Astrocyte (in vitro differentiated cells and primary cell): ENCODE measurements around the gene CCDC158. TPM values are rescaled to one million over a fixed set of nuclear protein-coding genes. Genes with fewer than 3 reads are reported as not detected.

Source experiments
- DNase-seq: peaks from one replicate; pipeline ENCODE4 v3.0.0-alpha.2; 2010; ENCODE audit warnings: low read depth
- FAIRE-seq: peaks from 2 replicates; lab custom pipeline; 2011; peaks lifted over from hg19 to GRCh38; lab: Jason Lieb, UNC
- H2AFZ ChIP-seq: 2 replicates; pipeline ENCODE4 v1.6.0; 2012; ENCODE audit warnings: low read depth, low read length, inconsistent platforms
- H3K27ac ChIP-seq: 2 replicates; pipeline ENCODE4 v1.5.1; 2011; ENCODE audit warnings: low read depth, low read length, inconsistent platforms
- H3K27me3 ChIP-seq: 2 replicates; pipeline ENCODE4 v1.6.0; 2011; ENCODE audit warnings: low read length, inconsistent platforms; ENCODE audit not compliant: insufficient read depth
- H3K36me3 ChIP-seq: 2 replicates; pipeline ENCODE4 v1.5.1; 2011; ENCODE audit warnings: low read length, inconsistent platforms; ENCODE audit not compliant: insufficient read depth
- H3K4me1 ChIP-seq: 2 replicates; pipeline ENCODE4 v1.5.1; 2011; ENCODE audit warnings: low read length, inconsistent platforms; ENCODE audit not compliant: insufficient read depth
- H3K4me2 ChIP-seq: 2 replicates; pipeline ENCODE4 v1.6.0; 2012; ENCODE audit warnings: low read length, inconsistent platforms
- H3K4me3 ChIP-seq: 2 replicates; pipeline ENCODE4 v1.5.1; 2011; ENCODE audit warnings: low read depth, mild to moderate bottlenecking, low read length, inconsistent platforms; ENCODE audit not compliant: insufficient read depth
- H3K79me2 ChIP-seq: 2 replicates; pipeline ENCODE4 v1.6.0; 2012; ENCODE audit warnings: mild to moderate bottlenecking, low read length, inconsistent platforms; ENCODE audit not compliant: insufficient read depth
- H3K9ac ChIP-seq: 2 replicates; pipeline ENCODE4 v1.6.0; 2012; ENCODE audit warnings: mild to moderate bottlenecking, low read length, inconsistent platforms
- H3K9me3 ChIP-seq: 2 replicates; pipeline ENCODE4 v1.5.1; 2012; ENCODE audit warnings: low read depth, mild to moderate bottlenecking, low read length, inconsistent platforms; ENCODE audit not compliant: insufficient read depth
- H4K20me1 ChIP-seq: 2 replicates; pipeline ENCODE4 v1.6.0; 2012; ENCODE audit warnings: low read length, inconsistent platforms; ENCODE audit not compliant: insufficient read depth
- H3K27ac Mint-ChIP-seq: one replicate; pipeline ENCODE4 v1.8.0; 2021; ENCODE audit warnings: mild to moderate bottlenecking, mixed read lengths; ENCODE audit not compliant: unreplicated experiment
- H3K27me3 Mint-ChIP-seq: one replicate; pipeline ENCODE4 v1.8.0; 2021; ENCODE audit warnings: low read depth, mixed read lengths; ENCODE audit not compliant: unreplicated experiment
- H3K36me3 Mint-ChIP-seq: one replicate; pipeline ENCODE4 v1.8.0; 2021; ENCODE audit warnings: low read depth, mixed read lengths; ENCODE audit not compliant: unreplicated experiment
- H3K4me1 Mint-ChIP-seq: one replicate; pipeline ENCODE4 v1.8.0; 2021; ENCODE audit warnings: low read depth, mixed read lengths; ENCODE audit not compliant: unreplicated experiment
- H3K4me3 Mint-ChIP-seq: one replicate; pipeline ENCODE4 v1.8.0; 2021; ENCODE audit warnings: mild to moderate bottlenecking, moderate library complexity, mixed read lengths; ENCODE audit not compliant: unreplicated experiment
- H3K9me3 Mint-ChIP-seq: one replicate; pipeline ENCODE4 v1.8.0; 2021; ENCODE audit warnings: mild to moderate bottlenecking, mixed read lengths; ENCODE audit not compliant: unreplicated experiment
- CTCF ChIP-seq: IDR thresholded peaks from 2 replicates; pipeline ENCODE4 v1.5.1; 2011; ENCODE audit warnings: low read depth, mild to moderate bottlenecking, inconsistent platforms, low read length, moderate library complexity; ENCODE audit not compliant: insufficient read depth
- EZH2 ChIP-seq: IDR thresholded peaks from 2 replicates; pipeline ENCODE4 v1.6.1; 2012; ENCODE audit warnings: mild to moderate bottlenecking, low read length, inconsistent platforms; ENCODE audit not compliant: insufficient read depth
- total RNA-seq: library from RNA; stranded (reverse); gene quantifications from 2 replicates; pipeline ENCODE4 v1.2.1, GENCODE V29; 2021

CCDC158 gene
- total RNA-seq, 1 donor from 2014 or later: not detected

- H3K4me1 ChIP-seq: no peaks in the 10 kb centered on the region
- Mint-ChIP-seq H3K9me3 (no peaks in the 10 kb centered on the region), H3K4me3 (no peak overlapping the region), H3K4me1 (peaks cover 3% of the 10 kb centered on the region), H3K36me3 (no peaks in the 10 kb centered on the region), H3K27ac (no peak overlapping the region), H3K27me3 (no peaks in the 10 kb centered on the region)
- DNase-seq (peak; percentile 1), FAIRE-seq (no peak)
- no peaks in the 10 kb centered on the region for H4K20me1 ChIP-seq
- TF ChIP-seq EZH2: no peak
- TF ChIP-seq CTCF: no peak
- no peak overlapping the region for H3K4me2 ChIP-seq
- H3K9me3 ChIP-seq: no peaks in the 10 kb centered on the region
- H3K27ac ChIP-seq: no peak overlapping the region
- H3K27me3 ChIP-seq: no peaks in the 10 kb centered on the region
- no peaks in the 10 kb centered on the region for H3K36me3 ChIP-seq
- no peaks in the 10 kb centered on the region for H3K79me2 ChIP-seq
- H2AFZ ChIP-seq: no peak overlapping the region
- H3K4me3 ChIP-seq: no peak overlapping the region
- H3K9ac ChIP-seq: no peak overlapping the region
These were observed 46.1 kb downstream of the CCDC158 start for GRCh38 chr4:76374798-76375197.

GRCh38 chr4:76373919-76374552, 46.9 kb downstream of the CCDC158 start:
- Histone ChIP-seq H3K9ac (no peak overlapping the region), H3K36me3 (no peaks in the 10 kb centered on the region), H3K9me3 (no peaks in the 10 kb centered on the region), H3K27ac (no peak overlapping the region), H3K4me2 (no peak overlapping the region), H4K20me1 (no peaks in the 10 kb centered on the region), H2AFZ (no peak overlapping the region), H3K4me3 (no peak overlapping the region), H3K27me3 (no peaks in the 10 kb centered on the region), H3K4me1 (no peaks in the 10 kb centered on the region), H3K79me2 (no peaks in the 10 kb centered on the region)
- FAIRE-seq (peak; percentile 17), DNase-seq (peak; percentile 12)
- peaks cover 3% of the 10 kb centered on the region for H3K4me1 Mint-ChIP-seq
- TF ChIP-seq EZH2 (no peak), CTCF (no peak)
- no peaks in the 10 kb centered on the region for H3K9me3 Mint-ChIP-seq
- no peak overlapping the region for H3K27ac Mint-ChIP-seq
- H3K36me3 Mint-ChIP-seq: no peaks in the 10 kb centered on the region
- no peaks in the 10 kb centered on the region for H3K27me3 Mint-ChIP-seq
- H3K4me3 Mint-ChIP-seq: no peak overlapping the region

- H3K4me3 Mint-ChIP-seq: no peak overlapping the region
- FAIRE-seq (no peak), DNase-seq (no peak)
- Histone ChIP-seq H3K27ac (no peak overlapping the region), H2AFZ (no peak overlapping the region), H3K4me1 (no peaks in the 10 kb centered on the region), H3K27me3 (no peaks in the 10 kb centered on the region), H3K9ac (no peak overlapping the region), H3K79me2 (no peaks in the 10 kb centered on the region), H3K4me3 (no peak overlapping the region), H3K36me3 (no peaks in the 10 kb centered on the region), H3K9me3 (no peaks in the 10 kb centered on the region), H3K4me2 (no peak overlapping the region), H4K20me1 (no peaks in the 10 kb centered on the region)
- H3K9me3 Mint-ChIP-seq: no peaks in the 10 kb centered on the region
- no peaks in the 10 kb centered on the region for H3K36me3 Mint-ChIP-seq
- peaks cover 10% of the 10 kb centered on the region for H3K4me1 Mint-ChIP-seq
- H3K27ac Mint-ChIP-seq: no peak overlapping the region
- H3K27me3 Mint-ChIP-seq: peaks cover 9% of the 10 kb centered on the region
- TF ChIP-seq CTCF (no peak), EZH2 (no peak)
These were observed 54.2 kb downstream of the CCDC158 start for GRCh38 chr4:76366737-76367136.
